Islet of Langerhans (tissue), 1 donor: Measurements from ENCODE around the gene BIRC2.

Experiments used
- FAIRE-seq: peaks from one replicate; lab custom pipeline; 2011; peaks lifted over from hg19 to GRCh38; lab: Jason Lieb, UNC

Gene BIRC2

GRCh38 chr11:102402548-102402947 is 55.5 kb downstream of the BIRC2 start:
- no peak for FAIRE-seq

- FAIRE-seq, result no peak
Observed at GRCh38 chr11:102405501-102405900, 58.5 kb downstream of the BIRC2 start.

- FAIRE-seq, result no peak
Observed at GRCh38 chr11:102406099-102406498, 59.1 kb downstream of the BIRC2 start.

- FAIRE-seq, result no peak
Observed at GRCh38 chr11:102407901-102408300, 60.9 kb downstream of the BIRC2 start.

GRCh38 chr11:102408339-102408738 is 61.3 kb downstream of the BIRC2 start:
- FAIRE-seq, result no peak

- no peak for FAIRE-seq
Observed at GRCh38 chr11:102410382-102410784, 63.4 kb downstream of the BIRC2 start.

- FAIRE-seq, result no peak
Observed at GRCh38 chr11:102411142-102411541, 64.1 kb downstream of the BIRC2 start.

- FAIRE-seq, result no peak
Observed at GRCh38 chr11:102413497-102413896, 66.5 kb downstream of the BIRC2 start.

GRCh38 chr11:102414559-102414958 is 67.5 kb downstream of the BIRC2 start:
- FAIRE-seq, result no peak

GRCh38 chr11:102415304-102415916 is 68.4 kb downstream of the BIRC2 start:
- no peak for FAIRE-seq

- FAIRE-seq, result peak; percentile 30
Observed at GRCh38 chr11:102416976-102417375, 70.0 kb downstream of the BIRC2 start.

- FAIRE-seq, result no peak
Observed at GRCh38 chr11:102419181-102419580, 72.2 kb downstream of the BIRC2 start.

GRCh38 chr11:102420547-102420946 is 73.5 kb downstream of the BIRC2 start:
- FAIRE-seq, result no peak

- no peak for FAIRE-seq
Observed at GRCh38 chr11:102421261-102421660, 74.2 kb downstream of the BIRC2 start.

- FAIRE-seq, result peak; percentile 24
Observed at GRCh38 chr11:102422817-102423712, 76.1 kb downstream of the BIRC2 start.

- no peak for FAIRE-seq
Observed at GRCh38 chr11:102423936-102424335, 76.9 kb downstream of the BIRC2 start.

GRCh38 chr11:102426000-102426399 is 79.0 kb downstream of the BIRC2 start:
- FAIRE-seq, result no peak

GRCh38 chr11:102426570-102426969 is 79.6 kb downstream of the BIRC2 start:
- FAIRE-seq, result no peak

GRCh38 chr11:102427068-102427467 is 80.1 kb downstream of the BIRC2 start:
- FAIRE-seq, result no peak
